ENCODE data around the gene ECE1.
"Not testable (repeated sequence)": the region's sequence is repeated elsewhere in the genome, so short reads cannot be mapped to it uniquely, and the experiment has no call there.

Gene ECE1

DNA sequence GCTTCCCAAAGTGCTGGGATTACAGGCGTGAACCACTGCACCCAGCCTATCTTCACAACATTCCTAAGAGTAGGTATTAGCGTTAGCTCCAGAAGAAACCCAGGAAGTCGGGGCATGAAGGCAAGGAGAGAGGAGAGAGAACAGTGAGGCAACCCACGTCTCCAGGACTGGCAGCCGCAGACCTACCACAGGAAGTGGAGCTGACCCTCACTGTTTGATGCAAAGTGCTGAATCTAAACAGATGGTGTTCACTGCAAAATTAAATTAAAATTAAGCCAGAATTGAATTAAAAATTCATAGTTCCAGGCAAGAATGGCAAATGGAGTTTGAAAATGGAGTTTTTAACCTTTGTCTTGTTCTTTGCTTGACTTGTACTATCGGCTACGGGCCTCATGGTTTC is 6.7 kb downstream of the ECE1 start:
- Histone ChIP-seq H3K4me2 (ENCODE audit: insufficient read depth, low read length, poor library complexity, severe bottlenecking) (no peak overlapping the region), H2AFZ (ENCODE audit: low read length) (no peak overlapping the region), H3K9ac (ENCODE audit: low read depth, low read length, poor library complexity) (no peak overlapping the region), H3K18ac (ENCODE audit: low read length) (no peak overlapping the region), H3K27me3 (ENCODE audit: control insufficient read depth in 3 of 3, insufficient read depth in 3 of 3, low read depth in 1 of 3, low read length in 3 of 3) (peaks cover 0 to 10% (median 0%) of the 10 kb centered on the region in 3 experiments), H2BK15ac (ENCODE audit: low read length) (no peak overlapping the region), H3K4me1 (ENCODE audit: control insufficient read depth in 2 of 2, insufficient read depth in 1 of 2, low read depth in 1 of 2, low read length in 2 of 2) (peaks cover 10 to 24% of the 10 kb centered on the region in 2 donors), H3K79me1 (ENCODE audit: low read depth, low read length) (no peaks in the 10 kb centered on the region), H3K4me3 (ENCODE audit: low read length in 2 of 2) (no peak overlapping the region), H2BK120ac (ENCODE audit: low read depth, low read length) (no peak overlapping the region), H2BK5ac (ENCODE audit: low read length) (no peak overlapping the region), H4K8ac (ENCODE audit: low read depth, low read length) (no peak overlapping the region), H3K27ac (replicated peaks; ENCODE audit: low read length) (no peak overlapping the region), H3K36me3 (replicated peaks in 1 of 2; ENCODE audit: control insufficient read depth in 2 of 2, insufficient read depth in 2 of 2, low read length in 2 of 2) (no peaks in the 10 kb centered on the region), H3K14ac (ENCODE audit: low read length) (no peak overlapping the region), H4K91ac (ENCODE audit: low read depth, low read length, poor library complexity) (no peak overlapping the region), H3K4ac (ENCODE audit: low read length) (no peak overlapping the region), H3K9me3 (replicated peaks in 1 of 2; ENCODE audit: control insufficient read depth in 2 of 2, insufficient read depth in 1 of 2, low read depth in 1 of 2, low read length in 2 of 2) (no peaks in the 10 kb centered on the region), H3K23ac (ENCODE audit: low read depth, low read length, poor library complexity) (no peak overlapping the region), H2AK5ac (ENCODE audit: low read depth, low read length) (no peak overlapping the region), H2BK12ac (ENCODE audit: low read length) (no peak overlapping the region)
- no peak for DNase-seq (ENCODE audit: low spot score)
- no CpG with 5 or more reads among the region's 7 CpGs for WGBS, 2 donors (ENCODE audit: extremely low coverage in 2 of 2, insufficient read length in 2 of 2, insufficient replicate concordance in 1 of 2)

DNA sequence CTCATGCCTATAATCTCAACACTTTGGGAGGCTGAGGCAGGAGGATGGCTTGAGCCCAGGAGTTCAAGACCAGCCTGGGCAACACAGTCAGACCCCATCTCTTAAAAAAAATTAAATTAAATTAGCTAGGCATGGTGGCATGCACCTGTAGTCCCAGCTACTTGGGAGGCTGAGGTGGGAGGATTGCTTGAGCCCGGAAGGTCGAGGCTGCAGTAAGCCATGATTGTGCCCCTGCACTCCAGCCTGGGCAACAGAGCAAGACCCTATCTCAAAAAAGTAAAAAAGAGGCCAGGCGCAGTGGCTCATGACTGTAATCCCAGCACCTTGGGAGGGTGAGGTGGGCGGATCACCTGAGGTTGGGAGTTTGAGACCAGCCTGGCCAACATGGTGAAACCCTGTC is 8.2 kb downstream of the ECE1 start:
- H2BK120ac ChIP-seq (ENCODE audit: low read depth, low read length); H3K14ac ChIP-seq (ENCODE audit: low read length); H3K18ac ChIP-seq (ENCODE audit: low read length); H3K4me2 ChIP-seq (ENCODE audit: insufficient read depth, low read length, poor library complexity, severe bottlenecking); H2BK15ac ChIP-seq (ENCODE audit: low read length); H2AK5ac ChIP-seq (ENCODE audit: low read depth, low read length); H3K9ac ChIP-seq (ENCODE audit: low read depth, low read length, poor library complexity); H2AFZ ChIP-seq (ENCODE audit: low read length); H3K4me3 ChIP-seq (ENCODE audit: low read length in 2 of 2); DNase-seq (ENCODE audit: low spot score); H2BK5ac ChIP-seq (ENCODE audit: low read length); H2BK12ac ChIP-seq (ENCODE audit: low read length); H3K79me1 ChIP-seq (ENCODE audit: low read depth, low read length); H3K27ac ChIP-seq (replicated peaks; ENCODE audit: low read length); H3K36me3 ChIP-seq (replicated peaks in 1 of 2; ENCODE audit: control insufficient read depth in 2 of 2, insufficient read depth in 2 of 2, low read length in 2 of 2); H3K23ac ChIP-seq (ENCODE audit: low read depth, low read length, poor library complexity); H3K4ac ChIP-seq (ENCODE audit: low read length); H3K27me3 ChIP-seq (ENCODE audit: control insufficient read depth in 3 of 3, insufficient read depth in 3 of 3, low read depth in 1 of 3, low read length in 3 of 3); H3K9me3 ChIP-seq (replicated peaks in 1 of 2; ENCODE audit: control insufficient read depth in 2 of 2, insufficient read depth in 1 of 2, low read depth in 1 of 2, low read length in 2 of 2); H4K91ac ChIP-seq (ENCODE audit: low read depth, low read length, poor library complexity); H4K8ac ChIP-seq (ENCODE audit: low read depth, low read length): not testable (repeated sequence)
- peaks cover 15 to 35% of the 10 kb centered on the region in 2 donors for H3K4me1 ChIP-seq (ENCODE audit: control insufficient read depth in 2 of 2, insufficient read depth in 1 of 2, low read depth in 1 of 2, low read length in 2 of 2)
- WGBS, 2 donors (ENCODE audit: extremely low coverage in 2 of 2, insufficient read length in 2 of 2, insufficient replicate concordance in 1 of 2), result no CpG with 5 or more reads among the region's 4 CpGs

DNA sequence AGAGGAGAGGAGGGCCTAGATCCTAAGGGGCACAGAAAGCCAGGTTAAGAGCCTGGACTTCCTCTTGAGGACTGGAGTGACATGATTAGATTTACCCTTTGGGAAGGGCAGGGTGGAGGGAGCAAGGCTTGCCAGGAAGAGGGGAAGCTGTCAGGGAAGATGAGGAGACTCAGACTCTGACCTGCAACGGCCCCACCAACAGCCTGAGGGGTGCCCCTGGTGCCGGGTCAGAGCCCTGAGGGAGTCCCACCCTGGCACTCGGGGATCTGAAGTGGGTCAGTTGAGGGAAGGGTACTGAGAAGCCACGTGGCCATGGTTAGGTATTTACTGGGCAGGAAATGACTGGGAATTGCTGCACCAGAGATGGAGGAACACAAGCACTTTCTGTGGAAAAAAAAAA is 9.8 kb downstream of the ECE1 start:
- Histone ChIP-seq H4K8ac (ENCODE audit: low read depth, low read length) (no peak overlapping the region), H2BK120ac (ENCODE audit: low read depth, low read length) (no peak overlapping the region), H2AK5ac (ENCODE audit: low read depth, low read length) (no peak overlapping the region), H3K79me1 (ENCODE audit: low read depth, low read length) (no peaks in the 10 kb centered on the region), H3K27ac (replicated peaks; ENCODE audit: low read length) (no peak overlapping the region), H2BK5ac (ENCODE audit: low read length) (no peak overlapping the region), H2BK12ac (ENCODE audit: low read length) (no peak overlapping the region), H3K9me3 (replicated peaks in 1 of 2; ENCODE audit: control insufficient read depth in 2 of 2, insufficient read depth in 1 of 2, low read depth in 1 of 2, low read length in 2 of 2) (no peaks in the 10 kb centered on the region), H3K14ac (ENCODE audit: low read length) (no peak overlapping the region), H3K4me2 (ENCODE audit: insufficient read depth, low read length, poor library complexity, severe bottlenecking) (no peak overlapping the region), H3K36me3 (replicated peaks in 1 of 2; ENCODE audit: control insufficient read depth in 2 of 2, insufficient read depth in 2 of 2, low read length in 2 of 2) (no peaks in the 10 kb centered on the region), H3K9ac (ENCODE audit: low read depth, low read length, poor library complexity) (no peak overlapping the region), H3K4me3 (ENCODE audit: low read length in 2 of 2) (no peak overlapping the region), H4K91ac (ENCODE audit: low read depth, low read length, poor library complexity) (no peak overlapping the region), H2AFZ (ENCODE audit: low read length) (no peak overlapping the region), H3K4ac (ENCODE audit: low read length) (no peak overlapping the region), H2BK15ac (ENCODE audit: low read length) (no peak overlapping the region), H3K18ac (ENCODE audit: low read length) (no peak overlapping the region), H3K27me3 (ENCODE audit: control insufficient read depth in 3 of 3, insufficient read depth in 3 of 3, low read depth in 1 of 3, low read length in 3 of 3) (peaks cover 0 to 10% (median 0%) of the 10 kb centered on the region in 3 experiments), H3K23ac (ENCODE audit: low read depth, low read length, poor library complexity) (no peak overlapping the region), H3K4me1 (ENCODE audit: control insufficient read depth in 2 of 2, insufficient read depth in 1 of 2, low read depth in 1 of 2, low read length in 2 of 2) (peaks cover 17 to 38% of the 10 kb centered on the region in 2 donors)
- no CpG with 5 or more reads among the region's 4 CpGs for WGBS, 2 donors (ENCODE audit: extremely low coverage in 2 of 2, insufficient read length in 2 of 2, insufficient replicate concordance in 1 of 2)
- no peak for DNase-seq (ENCODE audit: low spot score)

DNA sequence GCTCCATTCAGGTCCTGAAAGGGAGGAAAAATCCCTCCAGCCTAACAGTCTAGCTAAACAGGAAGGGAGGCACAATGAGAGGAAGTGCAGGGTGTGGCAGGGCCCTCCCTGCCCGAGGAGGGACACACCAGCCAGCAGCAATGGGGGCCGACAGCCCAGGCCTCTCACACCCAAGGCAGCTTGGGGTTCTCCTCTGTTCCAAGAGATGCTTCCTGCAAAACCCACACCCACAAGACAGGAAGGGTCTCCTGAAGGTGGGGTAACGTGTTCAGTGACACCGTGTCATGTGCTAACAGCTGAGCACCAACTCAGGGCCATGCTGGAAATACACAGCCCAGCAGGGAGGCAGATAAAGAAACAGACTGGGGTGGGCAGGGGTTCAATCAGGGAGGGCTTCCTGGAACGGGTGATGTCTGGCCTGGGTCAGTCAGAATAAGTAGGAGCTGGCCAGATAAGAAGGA is 10.2 kb downstream of the ECE1 start:
- no peak overlapping the region for H2BK120ac ChIP-seq (ENCODE audit: low read depth, low read length)
- H2BK15ac ChIP-seq (ENCODE audit: low read length), result no peak overlapping the region
- no peak overlapping the region for H3K4me3 ChIP-seq (ENCODE audit: low read length in 2 of 2)
- H3K14ac ChIP-seq (ENCODE audit: low read length), result no peak overlapping the region
- H3K27ac ChIP-seq (replicated peaks; ENCODE audit: low read length), result no peak overlapping the region
- peaks cover 0 to 10% (median 0%) of the 10 kb centered on the region in 3 experiments for H3K27me3 ChIP-seq (ENCODE audit: control insufficient read depth in 3 of 3, insufficient read depth in 3 of 3, low read depth in 1 of 3, low read length in 3 of 3)
- peak overlapping the region; percentile 51 for H2AK5ac ChIP-seq (ENCODE audit: low read depth, low read length)
- no peak overlapping the region for H2BK5ac ChIP-seq (ENCODE audit: low read length)
- no peak overlapping the region for H3K23ac ChIP-seq (ENCODE audit: low read depth, low read length, poor library complexity)
- H3K36me3 ChIP-seq (replicated peaks in 1 of 2; ENCODE audit: control insufficient read depth in 2 of 2, insufficient read depth in 2 of 2, low read length in 2 of 2), result no peaks in the 10 kb centered on the region
- H3K4me1 ChIP-seq (ENCODE audit: control insufficient read depth in 2 of 2, insufficient read depth in 1 of 2, low read depth in 1 of 2, low read length in 2 of 2), result peaks cover 17 to 38% of the 10 kb centered on the region in 2 donors
- H2AFZ ChIP-seq (ENCODE audit: low read length), result no peak overlapping the region
- H3K18ac ChIP-seq (ENCODE audit: low read length), result peak overlapping the region; percentile 54
- no peak overlapping the region for H4K8ac ChIP-seq (ENCODE audit: low read depth, low read length)
- no peak overlapping the region for H2BK12ac ChIP-seq (ENCODE audit: low read length)
- no peak overlapping the region for H3K4me2 ChIP-seq (ENCODE audit: insufficient read depth, low read length, poor library complexity, severe bottlenecking)
- no peaks in the 10 kb centered on the region for H3K79me1 ChIP-seq (ENCODE audit: low read depth, low read length)
- WGBS, 2 donors (ENCODE audit: extremely low coverage in 2 of 2, insufficient read length in 2 of 2, insufficient replicate concordance in 1 of 2), result no CpG with 5 or more reads among the region's 5 CpGs
- no peak overlapping the region for H3K4ac ChIP-seq (ENCODE audit: low read length)
- H3K9me3 ChIP-seq (replicated peaks in 1 of 2; ENCODE audit: control insufficient read depth in 2 of 2, insufficient read depth in 1 of 2, low read depth in 1 of 2, low read length in 2 of 2), result no peaks in the 10 kb centered on the region
- no peak overlapping the region for H3K9ac ChIP-seq (ENCODE audit: low read depth, low read length, poor library complexity)
- no peak for DNase-seq (ENCODE audit: low spot score)
- H4K91ac ChIP-seq (ENCODE audit: low read depth, low read length, poor library complexity), result no peak overlapping the region

All from neuronal stem cell (in vitro differentiated cells).